ENCODE measurements around the gene GRK3. TPM values are rescaled to one million over a fixed set of nuclear protein-coding genes. Genes with fewer than 3 reads are reported as not detected.

Gene GRK3
- total and polyA plus RNA-seq, 10 of the 15 experiments (the other 5 are each of a cell fraction or from before 2014, with no cell fraction given), result 3.1 to 35.1 (median 14.7) TPM

DNA sequence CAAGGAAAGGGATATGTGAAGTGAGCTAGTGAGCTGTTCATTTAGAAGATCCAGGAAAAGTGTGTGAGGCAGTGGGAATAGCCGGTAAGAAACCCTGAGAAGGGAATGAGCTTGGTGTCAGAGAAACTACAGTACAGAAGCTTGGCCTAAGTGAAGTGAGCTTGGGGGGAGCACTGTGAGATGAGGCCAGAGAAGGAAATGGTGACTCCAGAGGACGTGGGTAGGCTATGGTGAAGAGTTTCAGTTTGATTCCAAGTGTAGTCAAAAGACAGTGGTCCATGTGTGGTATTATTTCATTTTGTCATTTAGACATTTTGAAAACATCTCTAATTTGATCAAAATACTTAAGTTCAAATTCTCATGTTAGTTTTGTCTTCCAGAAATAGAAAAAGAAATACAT is 77.2 kb downstream of the GRK3 start:
- H4K20me1 ChIP-seq (ENCODE audit: control insufficient read depth, insufficient read depth), result no peaks in the 10 kb centered on the region
- peaks cover 2 to 12% of the 10 kb centered on the region in 2 experiments; a peak in 3 of 4 replicates for H3K36me3 ChIP-seq (ENCODE audit: control insufficient read depth in 2 of 2, insufficient read depth in 2 of 2, low read length in 1 of 2)
- no peak overlapping the region for H3K27ac ChIP-seq (ENCODE audit: control insufficient read depth, insufficient read depth)
- no peak overlapping the region for H3K4me2 ChIP-seq (ENCODE audit: control insufficient read depth, insufficient read depth)
- no peak overlapping the region for H3K9ac ChIP-seq (ENCODE audit: control insufficient read depth, insufficient read depth, low read length)
- H3K4me1 ChIP-seq (ENCODE audit: control insufficient read depth, insufficient read depth, low read length), result peaks cover 13% of the 10 kb centered on the region; the same call in 1 of the 2 replicates
- ChIA-PET POLR2A (no interaction called here), RAD21 (ENCODE audit: unreplicated experiment) (interaction anchor here (1.0 to 5.0 kb wide), 3 partner anchors 69 to 98 kb away, joined by 3 to 34 read pairs (median 12); no protein-coding TSS in a partner anchor), SMC1A (ENCODE audit: uncharacterized antibody, unreplicated experiment) (interaction anchor here (0.8 to 1.5 kb wide), 7 partner anchors 9 to 76 kb away, joined by 3 to 8 read pairs (median 4); no protein-coding TSS in a partner anchor), CTCF (interaction anchor here (1.3 to 3.0 kb wide), 3 partner anchors 19 to 74 kb away, joined by 3 to 7 read pairs (median 5); no protein-coding TSS in a partner anchor)
- no peak for DNase-seq (ENCODE audit: low read depth, low spot score)
- intact Hi-C loops (cut with micrococcal nuclease; ENCODE audit: unreplicated experiment) (no loop called here), in situ Hi-C loops (cut with MboI) (no loop called here)
- no peak overlapping the region for H3K4me3 ChIP-seq
- FAIRE-seq, result no peak
- no peak overlapping the region for H2AFZ ChIP-seq (ENCODE audit: control insufficient read depth, low read depth, low read length)
- H3K27me3 ChIP-seq (replicated peaks in 1 of 2; ENCODE audit: control insufficient read depth in 2 of 2, insufficient read depth in 2 of 2, low read length in 1 of 2), result no peaks in the 10 kb centered on the region
- 60% methylated on average over 2 of the region's 2 CpGs for WGBS (ENCODE audit: insufficient coverage, insufficient replicate concordance, low lambda C conversion rate, missing lambda C conversion rate)
- H3K79me2 ChIP-seq (ENCODE audit: control insufficient read depth, insufficient read depth, low read length), result peaks cover 4% of the 10 kb centered on the region; the same call in 1 of the 2 replicates
- TF ChIP-seq, protein P1, sequence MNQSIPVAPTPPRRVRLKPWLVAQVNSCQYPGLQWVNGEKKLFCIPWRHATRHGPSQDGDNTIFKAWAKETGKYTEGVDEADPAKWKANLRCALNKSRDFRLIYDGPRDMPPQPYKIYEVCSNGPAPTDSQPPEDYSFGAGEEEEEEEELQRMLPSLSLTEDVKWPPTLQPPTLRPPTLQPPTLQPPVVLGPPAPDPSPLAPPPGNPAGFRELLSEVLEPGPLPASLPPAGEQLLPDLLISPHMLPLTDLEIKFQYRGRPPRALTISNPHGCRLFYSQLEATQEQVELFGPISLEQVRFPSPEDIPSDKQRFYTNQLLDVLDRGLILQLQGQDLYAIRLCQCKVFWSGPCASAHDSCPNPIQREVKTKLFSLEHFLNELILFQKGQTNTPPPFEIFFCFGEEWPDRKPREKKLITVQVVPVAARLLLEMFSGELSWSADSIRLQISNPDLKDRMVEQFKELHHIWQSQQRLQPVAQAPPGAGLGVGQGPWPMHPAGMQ (IDR thresholded peaks at IDR 0.05; ENCODE audit: borderline replicate concordance), result no peak
- no peak for TF ChIP-seq ZNF24 (IDR thresholded peaks at IDR 0.05)
- TF ChIP-seq EZH2 (IDR thresholded peaks at IDR 0.05; ENCODE audit: borderline replicate concordance, control insufficient read depth, low read depth, low read length), result no peak
- no peak for TF ChIP-seq POLR2AphosphoS2 (IDR thresholded peaks at IDR 0.05; ENCODE audit: low read depth, low read length)
- TF ChIP-seq SRF (IDR thresholded peaks at IDR 0.05; ENCODE audit: low read depth in 2 of 2, low read length in 2 of 2), result no peak
- no peak for TF ChIP-seq ZNF217 (IDR thresholded peaks at IDR 0.05)
- TF ChIP-seq CBX3 (IDR thresholded peaks at IDR 0.05; ENCODE audit: borderline replicate concordance, low read depth), result no peak
- no peak for TF ChIP-seq FOS (IDR thresholded peaks at IDR 0.05; ENCODE audit: borderline replicate concordance, extremely low read depth, insufficient read length)
- no peak for TF ChIP-seq RELA (IDR thresholded peaks at IDR 0.05; ENCODE audit: borderline replicate concordance, partially characterized antibody)
- TF ChIP-seq HDAC6 (IDR thresholded peaks at IDR 0.05; ENCODE audit: unreplicated experiment), result no peak
- TF ChIP-seq, protein P2, sequence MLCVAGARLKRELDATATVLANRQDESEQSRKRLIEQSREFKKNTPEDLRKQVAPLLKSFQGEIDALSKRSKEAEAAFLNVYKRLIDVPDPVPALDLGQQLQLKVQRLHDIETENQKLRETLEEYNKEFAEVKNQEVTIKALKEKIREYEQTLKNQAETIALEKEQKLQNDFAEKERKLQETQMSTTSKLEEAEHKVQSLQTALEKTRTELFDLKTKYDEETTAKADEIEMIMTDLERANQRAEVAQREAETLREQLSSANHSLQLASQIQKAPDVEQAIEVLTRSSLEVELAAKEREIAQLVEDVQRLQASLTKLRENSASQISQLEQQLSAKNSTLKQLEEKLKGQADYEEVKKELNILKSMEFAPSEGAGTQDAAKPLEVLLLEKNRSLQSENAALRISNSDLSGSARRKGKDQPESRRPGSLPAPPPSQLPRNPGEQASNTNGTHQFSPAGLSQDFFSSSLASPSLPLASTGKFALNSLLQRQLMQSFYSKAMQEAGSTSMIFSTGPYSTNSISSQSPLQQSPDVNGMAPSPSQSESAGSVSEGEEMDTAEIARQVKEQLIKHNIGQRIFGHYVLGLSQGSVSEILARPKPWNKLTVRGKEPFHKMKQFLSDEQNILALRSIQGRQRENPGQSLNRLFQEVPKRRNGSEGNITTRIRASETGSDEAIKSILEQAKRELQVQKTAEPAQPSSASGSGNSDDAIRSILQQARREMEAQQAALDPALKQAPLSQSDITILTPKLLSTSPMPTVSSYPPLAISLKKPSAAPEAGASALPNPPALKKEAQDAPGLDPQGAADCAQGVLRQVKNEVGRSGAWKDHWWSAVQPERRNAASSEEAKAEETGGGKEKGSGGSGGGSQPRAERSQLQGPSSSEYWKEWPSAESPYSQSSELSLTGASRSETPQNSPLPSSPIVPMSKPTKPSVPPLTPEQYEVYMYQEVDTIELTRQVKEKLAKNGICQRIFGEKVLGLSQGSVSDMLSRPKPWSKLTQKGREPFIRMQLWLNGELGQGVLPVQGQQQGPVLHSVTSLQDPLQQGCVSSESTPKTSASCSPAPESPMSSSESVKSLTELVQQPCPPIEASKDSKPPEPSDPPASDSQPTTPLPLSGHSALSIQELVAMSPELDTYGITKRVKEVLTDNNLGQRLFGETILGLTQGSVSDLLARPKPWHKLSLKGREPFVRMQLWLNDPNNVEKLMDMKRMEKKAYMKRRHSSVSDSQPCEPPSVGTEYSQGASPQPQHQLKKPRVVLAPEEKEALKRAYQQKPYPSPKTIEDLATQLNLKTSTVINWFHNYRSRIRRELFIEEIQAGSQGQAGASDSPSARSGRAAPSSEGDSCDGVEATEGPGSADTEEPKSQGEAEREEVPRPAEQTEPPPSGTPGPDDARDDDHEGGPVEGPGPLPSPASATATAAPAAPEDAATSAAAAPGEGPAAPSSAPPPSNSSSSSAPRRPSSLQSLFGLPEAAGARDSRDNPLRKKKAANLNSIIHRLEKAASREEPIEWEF (IDR thresholded peaks at IDR 0.05; ENCODE audit: insufficient replicate concordance, low read depth, low read length), result no peak
- no peak for TF ChIP-seq EP300 (IDR thresholded peaks at IDR 0.05; ENCODE audit: borderline replicate concordance in 1 of 2, control insufficient read depth in 1 of 2, low read depth in 2 of 2, low read length in 2 of 2)
- TF ChIP-seq, protein P3, sequence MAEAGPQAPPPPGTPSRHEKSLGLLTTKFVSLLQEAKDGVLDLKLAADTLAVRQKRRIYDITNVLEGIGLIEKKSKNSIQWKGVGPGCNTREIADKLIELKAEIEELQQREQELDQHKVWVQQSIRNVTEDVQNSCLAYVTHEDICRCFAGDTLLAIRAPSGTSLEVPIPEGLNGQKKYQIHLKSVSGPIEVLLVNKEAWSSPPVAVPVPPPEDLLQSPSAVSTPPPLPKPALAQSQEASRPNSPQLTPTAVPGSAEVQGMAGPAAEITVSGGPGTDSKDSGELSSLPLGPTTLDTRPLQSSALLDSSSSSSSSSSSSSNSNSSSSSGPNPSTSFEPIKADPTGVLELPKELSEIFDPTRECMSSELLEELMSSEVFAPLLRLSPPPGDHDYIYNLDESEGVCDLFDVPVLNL (IDR thresholded peaks at IDR 0.05; ENCODE audit: low read depth, low read length), result no peak
- no peaks in the 10 kb centered on the region; the same call in 1 of the 3 replicates for H3K9me3 ChIP-seq (replicated peaks; ENCODE audit: control insufficient read depth, insufficient read depth, low read length)
- no peak for ATAC-seq
- BruUV-seq (replicated peaks), result no TSS peak

Data from GM12878 (cell line).